PC-3 (cell line): ENCODE results near the gene PLA2G3. TPM values are rescaled to one million over a fixed set of nuclear protein-coding genes. Genes with fewer than 3 reads are reported as not detected.

ENCODE experiments used
- ATAC-seq: fragments of 200-7000 bp; cut with Tn5 transposase; 2 replicates; pipeline ENCODE4 v1.9.1; 2020; ENCODE audit warnings: mild to moderate bottlenecking, moderate library complexity
- BruUV-seq: library from RNA; stranded (reverse); fragments of 400-500 nt; replicated peaks from 2 replicates; lab custom pipeline; 2021; lab: Mats Ljungman, UMichigan
- CTCF ChIA-PET: fragments of 300-600 bp; sonication (Branson Sonifier 250); formaldehyde crosslinking; loops from one replicate; lab custom pipeline; 2022; ENCODE audit warnings: antibody characterized with exemption; lab: Charles Lee
- POLR2A ChIA-PET: fragments of 300-600 bp; sonication (Branson Sonifier 250); formaldehyde crosslinking; loops from one replicate; lab custom pipeline; 2022; ENCODE audit warnings: antibody characterized with exemption; ENCODE audit not compliant: unreplicated experiment; lab: Charles Lee
- DNase-seq: peaks from one replicate; pipeline ENCODE4 v3.0.0-alpha.2; 2015
- H2AFZ ChIP-seq: fragments of 300-600 bp; sonication (generic); 2 replicates; pipeline ENCODE4 v1.6.0; 2016; ENCODE audit warnings: antibody characterized with exemption, low read length
- H3F3A ChIP-seq: fragments of 300-600 bp; sonication (generic); one replicate; pipeline ENCODE4 v1.6.0; 2017; ENCODE audit warnings: antibody characterized with exemption, low read length, control low read depth, mild to moderate bottlenecking; ENCODE audit not compliant: unreplicated experiment
- H3K27ac ChIP-seq: fragments of 300-600 bp; sonication (generic); 2 replicates; pipeline ENCODE4 v1.5.1; 2016; ENCODE audit warnings: mild to moderate bottlenecking, low read length
- H3K27me3 ChIP-seq: fragments of 300-600 bp; sonication (generic); 2 replicates; pipeline ENCODE4 v1.6.1; 2016; ENCODE audit warnings: low read length, mixed read lengths
- H3K36me3 ChIP-seq: fragments of 300-600 bp; sonication (generic); 2 replicates; pipeline ENCODE4 v1.6.1; 2016; ENCODE audit warnings: low read depth, mixed run types, low read length, mixed read lengths
- H3K4me1 ChIP-seq: fragments of 300-600 bp; sonication (generic); 2 replicates; pipeline ENCODE4 v1.5.1; 2016; ENCODE audit warnings: low read length; ENCODE audit not compliant: insufficient read depth
- H3K4me2 ChIP-seq: fragments of 300-600 bp; sonication (generic); 2 replicates; pipeline ENCODE4 v1.6.0; 2016; ENCODE audit warnings: low read length
- H3K4me3 ChIP-seq: fragments of 300-600 bp; sonication (generic); 2 replicates; pipeline ENCODE4 v1.5.1; 2016; ENCODE audit warnings: mild to moderate bottlenecking, low read length, mixed read lengths
- H3K79me2 ChIP-seq: fragments of 300-600 bp; sonication (generic); 2 replicates; pipeline ENCODE4 v1.6.1; 2017; ENCODE audit warnings: low read length, mixed read lengths
- H3K9ac ChIP-seq: fragments of 300-600 bp; sonication (generic); 2 replicates; pipeline ENCODE4 v1.6.0; 2016; ENCODE audit warnings: mild to moderate bottlenecking, low read length
- H3K9me2 ChIP-seq: fragments of 300-600 bp; sonication (generic); replicated peaks from 2 replicates; pipeline ENCODE4 v1.6.1; 2016; ENCODE audit warnings: mixed run types, low read length, mixed read lengths
- H3K9me3 ChIP-seq: fragments of 300-600 bp; sonication (generic); 2 replicates; pipeline ENCODE4 v1.6.1; 2016; ENCODE audit warnings: low read length, mixed read lengths
- H4K20me1 ChIP-seq: fragments of 300-600 bp; sonication (generic); 2 replicates; pipeline ENCODE4 v1.6.1; 2016; ENCODE audit warnings: low read length, mixed read lengths
- CTCF ChIP-seq: fragments of 300-600 bp; sonication (generic); conservative IDR thresholded peaks from 2 replicates; pipeline ENCODE4 v1.5.1; 2017; ENCODE audit warnings: antibody characterized with exemption, low read depth, mild to moderate bottlenecking, low read length
- EZH2 ChIP-seq: fragments of 300-600 bp; sonication (generic); IDR thresholded peaks from one replicate; pipeline ENCODE4 v1.6.1; 2017; ENCODE audit warnings: antibody characterized with exemption, mild to moderate bottlenecking, low read length; ENCODE audit not compliant: unreplicated experiment
- EZH2phosphoT487 ChIP-seq: fragments of 300-600 bp; sonication (generic); IDR thresholded peaks from 2 replicates; pipeline ENCODE4 v1.6.1; 2018; ENCODE audit warnings: mild to moderate bottlenecking, antibody characterized with exemption, low read length, borderline replicate concordance
- intact Hi-C: fragments of 100-400 bp; cut with micrococcal nuclease; formaldehyde crosslinking; loops from 2 replicates; pipeline ENCODE4 v1.9.0; 2023
- total RNA-seq: library from RNA; depleted of rRNA; stranded (reverse); fragments of >200 nt; gene quantifications from 2 replicates; pipeline ENCODE4 v1.2.3, GENCODE V29; 2014

Gene PLA2G3
- total RNA-seq, 1 experiment from 2014 or later = not detected

- Histone ChIP-seq H3K9me3 (no peaks in the 10 kb centered on the region), H3K4me1 (no peaks in the 10 kb centered on the region), H4K20me1 (no peaks in the 10 kb centered on the region), H3K27ac (no peak overlapping the region), H3K36me3 (no peaks in the 10 kb centered on the region), H3K9ac (no peak overlapping the region), H3K27me3 (no peaks in the 10 kb centered on the region), H3K79me2 (0 out of 2 replicates have a peak, but pooled peaks cover 6% of the 10 kb centered on the region), H3K4me3 (no peak overlapping the region), H3K9me2 (no peaks in the 10 kb centered on the region), H3K4me2 (no peak overlapping the region), H3F3A (no peaks in the 10 kb centered on the region), H2AFZ (no peak overlapping the region)
- ATAC-seq (no peak), DNase-seq (no peak)
- BruUV-seq = no TSS peak
- intact Hi-C loops = no loop called here
- TF ChIP-seq EZH2phosphoT487 (no peak), CTCF (no peak), EZH2 (no peak)
- ChIA-PET POLR2A (no interaction called here), CTCF (no interaction called here)
Measured at GRCh38 chr22:31185056-31185455, 44.7 kb upstream of the PLA2G3 start.

- TF ChIP-seq EZH2phosphoT487 (no peak), CTCF (no peak), EZH2 (no peak)
- no peak for ATAC-seq
- POLR2A ChIA-PET = no interaction called here
- DNase-seq = no peak
- Histone ChIP-seq H3K79me2 (0 out of 2 replicates have a peak, but pooled peaks cover 11% of the 10 kb centered on the region), H3K27ac (no peak overlapping the region), H3K9me3 (no peaks in the 10 kb centered on the region), H3K9ac (no peak overlapping the region), H2AFZ (no peak overlapping the region), H3K4me2 (no peak overlapping the region), H3K4me1 (peaks cover 10% of the 10 kb centered on the region), H3K27me3 (no peaks in the 10 kb centered on the region), H3K36me3 (no peaks in the 10 kb centered on the region), H3K4me3 (no peak overlapping the region), H3K9me2 (no peaks in the 10 kb centered on the region), H3F3A (no peaks in the 10 kb centered on the region), H4K20me1 (peaks cover 3% of the 10 kb centered on the region; the same call in 1 of the 2 replicates)
- CTCF ChIA-PET = no interaction called here
- no TSS peak for BruUV-seq
- intact Hi-C loops = no loop called here
Measured at GRCh38 chr22:31184015-31184414, 43.7 kb upstream of the PLA2G3 start.

- Histone ChIP-seq H3K4me3 (no peak overlapping the region), H4K20me1 (peaks cover 3% of the 10 kb centered on the region; the same call in 1 of the 2 replicates), H3K79me2 (0 out of 2 replicates have a peak, but pooled peaks cover 18% of the 10 kb centered on the region), H3F3A (no peaks in the 10 kb centered on the region), H3K4me2 (peak overlapping the region; percentile 67), H3K9ac (no peak overlapping the region), H3K4me1 (peaks cover 16% of the 10 kb centered on the region), H3K27me3 (no peaks in the 10 kb centered on the region), H3K27ac (peak overlapping the region; percentile 75), H3K9me2 (no peaks in the 10 kb centered on the region), H2AFZ (no peak overlapping the region), H3K36me3 (no peaks in the 10 kb centered on the region), H3K9me3 (no peaks in the 10 kb centered on the region)
- peak; percentile 92 for DNase-seq
- no TSS peak for BruUV-seq
- ChIA-PET CTCF (no interaction called here), POLR2A (no interaction called here)
- intact Hi-C loops = no loop called here
- ATAC-seq = peak; percentile 99
- TF ChIP-seq CTCF (no peak), EZH2phosphoT487 (no peak), EZH2 (no peak)
Measured at GRCh38 chr22:31179345-31179744, 39.0 kb upstream of the PLA2G3 start.
